GM21825 (cell line): ENCODE measurements around the gene GRAMD1B.

Experiments used
- ATAC-seq: cut with Tn5 transposase; IDR thresholded peaks from one replicate; pipeline ENCODE4 v1.9.1; 2021; ENCODE audit warnings: mild to moderate bottlenecking, moderate library complexity; ENCODE audit not compliant: unreplicated experiment

Gene GRAMD1B

DNA sequence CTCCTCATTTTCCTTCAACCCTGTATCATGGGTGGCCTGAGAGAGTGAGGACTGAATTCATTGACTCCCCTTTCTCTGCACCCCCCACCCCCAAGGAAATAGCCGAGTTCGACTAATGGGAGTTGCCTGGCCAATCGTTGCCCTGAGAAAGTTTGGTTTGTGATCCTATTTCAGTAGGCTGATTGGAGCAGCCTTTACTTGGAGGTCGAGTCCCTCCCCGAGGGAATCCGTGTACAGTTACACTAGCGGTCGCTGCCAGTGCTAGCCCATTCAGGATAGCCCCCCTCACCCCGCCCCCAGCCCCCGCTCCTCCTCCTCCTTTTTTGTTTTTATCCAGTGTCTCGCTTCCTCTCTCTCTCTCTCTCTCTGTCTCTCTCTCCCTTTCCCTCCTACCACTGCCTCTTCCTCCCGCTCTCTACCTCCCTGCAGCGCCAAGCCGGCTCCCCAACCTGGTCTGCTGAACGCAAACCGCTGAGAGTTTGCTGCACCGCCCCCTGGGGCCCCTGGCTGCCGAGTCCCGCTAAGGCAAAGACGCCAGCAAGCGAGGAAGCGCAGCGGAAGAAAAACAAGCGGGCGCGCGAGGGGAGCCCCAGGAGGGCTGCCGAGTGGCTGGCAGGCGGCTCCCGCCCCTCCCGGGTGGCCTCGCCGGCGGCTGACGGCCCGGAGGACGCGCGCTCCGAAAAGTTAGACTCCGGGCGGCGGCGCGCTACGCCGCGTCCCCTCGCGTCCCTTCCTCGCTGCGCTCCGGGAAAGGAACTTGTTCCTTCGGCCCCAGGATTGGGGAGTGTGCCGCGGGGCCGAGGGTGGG, at the start of gene GRAMD1B:
Gene GRAMD1B (plus strand): TSS at position 357 of the 808 bp plus-strand sequence. CDS start 524 bp downstream, outside the sequence.
- ATAC-seq, result peak; percentile 64

DNA sequence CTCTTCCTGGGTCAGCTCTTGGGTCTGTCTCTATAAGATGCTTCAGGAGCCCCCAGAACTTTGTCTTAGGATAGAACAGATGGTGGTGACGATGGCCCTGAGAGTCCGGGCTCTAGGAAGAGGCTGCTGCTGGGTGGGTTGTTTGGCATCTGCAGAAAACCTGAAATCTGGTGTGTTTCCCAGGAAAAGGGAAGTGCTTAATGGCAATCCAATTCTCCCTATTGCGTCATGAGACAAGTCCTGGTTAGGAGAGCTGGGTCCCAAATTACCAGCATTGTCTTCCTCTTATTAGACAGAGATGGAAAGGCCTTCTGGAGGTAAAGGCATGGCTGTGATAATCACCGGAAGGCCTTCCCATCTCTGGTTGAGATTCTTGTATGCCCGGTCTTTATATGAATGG, 48.9 kb upstream of the GRAMD1B start:
- no peak for ATAC-seq

DNA sequence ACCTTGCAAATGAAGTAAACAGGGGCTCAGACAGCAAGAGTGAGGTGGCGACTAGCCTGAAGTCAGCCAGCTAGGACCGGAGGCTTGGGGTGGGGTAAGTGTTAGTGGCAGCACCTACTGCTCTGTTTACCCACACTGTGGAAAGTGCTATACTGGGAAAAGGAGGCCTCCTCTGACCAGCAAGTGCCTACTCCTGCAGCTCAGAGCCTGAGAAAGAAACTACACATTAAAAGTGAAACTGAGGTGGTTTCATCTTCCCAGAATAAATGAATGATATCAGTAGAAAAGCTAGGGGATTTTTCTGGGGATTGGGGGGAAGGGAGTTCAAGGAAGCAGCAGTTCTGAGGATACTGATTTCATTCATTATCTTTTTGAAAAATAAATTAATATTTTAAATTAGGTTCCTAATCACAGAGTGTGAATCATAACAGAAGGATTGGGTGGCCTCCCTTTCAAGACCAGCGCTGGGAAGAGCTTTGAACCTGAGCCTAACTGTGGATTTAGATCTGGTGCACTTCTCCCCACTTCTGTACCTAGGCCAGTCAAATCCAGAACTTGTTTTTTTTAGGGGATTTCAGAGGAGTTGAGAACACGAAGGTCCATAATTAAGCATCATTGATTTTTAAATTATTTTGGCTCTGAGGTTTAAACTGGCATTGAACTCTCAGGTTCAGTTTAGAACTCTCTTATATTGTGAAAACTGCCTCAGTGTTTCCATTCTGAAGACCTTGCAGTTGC, 48.1 kb upstream of the GRAMD1B start:
- ATAC-seq, result peak; percentile 82

DNA sequence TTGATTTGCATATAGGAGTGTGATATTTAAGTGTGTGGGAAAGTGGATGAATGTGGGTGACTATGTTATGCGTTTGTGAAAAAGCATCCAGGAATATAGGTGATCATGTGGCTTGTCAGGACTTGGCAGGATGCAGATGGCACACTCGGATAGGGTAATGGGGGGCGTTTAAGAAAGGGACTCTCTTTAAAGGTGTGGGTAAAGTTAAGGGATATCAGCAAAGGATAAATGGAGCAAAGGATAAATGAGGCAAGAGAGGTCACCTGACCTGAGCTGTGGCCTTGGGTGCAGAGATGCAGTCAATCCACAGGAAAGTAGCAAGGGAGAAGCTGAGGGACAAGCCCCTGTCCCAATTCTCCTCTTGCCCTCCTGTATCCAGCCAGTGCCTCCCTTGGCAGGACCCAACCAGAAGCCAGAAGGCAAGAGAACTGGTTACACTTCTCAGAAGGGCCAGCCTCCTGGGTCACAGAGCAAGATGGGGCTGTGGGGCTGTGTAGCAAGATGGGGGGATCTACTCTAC, 47.5 kb upstream of the GRAMD1B start:
- peak; percentile 7 for ATAC-seq

DNA sequence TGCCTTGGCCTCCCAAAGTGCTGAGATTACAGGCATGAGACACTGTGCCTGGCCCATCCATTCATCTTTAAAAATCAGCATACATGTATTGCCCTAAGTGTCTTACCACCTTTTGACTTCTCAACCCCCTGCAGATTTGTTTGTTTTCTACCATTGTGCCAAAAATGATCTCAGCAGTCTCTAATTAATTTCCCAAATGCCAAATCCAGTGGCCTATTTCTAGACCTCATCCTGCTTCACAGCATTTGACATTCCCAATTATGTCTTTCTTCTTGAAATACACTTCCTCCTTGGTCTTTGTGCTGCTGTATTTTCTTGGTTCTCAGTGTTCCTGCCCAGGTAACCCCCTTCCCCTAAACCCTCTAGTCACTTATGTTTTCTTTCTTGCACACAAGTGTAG, 46.0 kb upstream of the GRAMD1B start:
- no peak for ATAC-seq

DNA sequence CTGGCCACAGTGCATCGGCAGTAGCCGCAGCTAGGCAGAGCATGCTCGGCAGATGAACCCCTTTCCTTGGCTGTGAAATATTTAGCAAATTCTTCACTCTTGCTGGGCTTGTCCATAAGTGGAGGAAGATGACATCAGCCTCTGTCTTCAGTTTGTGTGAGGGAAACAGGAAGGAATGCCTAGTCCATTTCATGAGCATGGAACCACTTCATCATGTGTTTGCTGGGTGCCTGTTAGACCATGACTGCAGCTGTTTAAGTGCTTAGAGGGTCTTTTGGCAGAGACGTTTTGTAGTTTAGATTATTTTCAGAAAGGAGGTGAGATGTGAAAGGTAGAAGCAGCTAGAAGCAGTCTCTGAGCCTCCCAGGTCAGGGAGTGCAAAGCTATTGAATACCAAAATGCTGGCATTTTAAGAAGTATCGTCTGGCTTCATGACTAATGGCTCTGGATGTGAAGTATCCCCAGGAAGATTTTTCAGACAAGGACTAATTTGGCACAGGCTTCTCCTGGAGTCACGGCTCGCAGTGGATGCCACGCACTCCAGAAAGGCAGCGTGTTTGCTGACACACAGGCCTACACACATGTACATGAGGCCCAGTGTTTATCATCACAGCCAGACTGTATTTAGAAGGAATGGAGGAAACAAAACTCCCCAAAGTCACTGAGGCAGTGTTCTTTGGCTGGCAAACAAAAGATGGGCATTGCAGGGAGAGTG, 43.1 kb upstream of the GRAMD1B start:
- no peak for ATAC-seq

DNA sequence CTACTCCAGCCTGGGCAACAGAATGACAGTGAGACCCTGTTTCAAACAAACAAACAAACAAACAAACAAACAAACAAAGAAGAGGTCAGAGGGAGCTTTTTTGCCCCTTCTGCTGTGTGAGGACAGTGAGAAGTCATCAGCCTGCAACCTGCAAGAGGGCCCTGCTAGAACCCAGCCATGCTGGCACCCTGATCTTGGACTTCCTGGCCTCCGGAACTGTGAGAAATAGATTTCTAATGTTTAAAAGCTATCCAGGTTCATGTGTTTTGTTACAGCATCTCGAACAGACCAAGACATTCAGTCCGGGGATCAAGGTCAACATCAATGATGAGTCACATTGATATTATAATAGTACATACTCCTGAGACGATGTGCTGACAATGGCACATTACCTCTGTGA, 41.4 kb upstream of the GRAMD1B start:
- ATAC-seq, result no peak

DNA sequence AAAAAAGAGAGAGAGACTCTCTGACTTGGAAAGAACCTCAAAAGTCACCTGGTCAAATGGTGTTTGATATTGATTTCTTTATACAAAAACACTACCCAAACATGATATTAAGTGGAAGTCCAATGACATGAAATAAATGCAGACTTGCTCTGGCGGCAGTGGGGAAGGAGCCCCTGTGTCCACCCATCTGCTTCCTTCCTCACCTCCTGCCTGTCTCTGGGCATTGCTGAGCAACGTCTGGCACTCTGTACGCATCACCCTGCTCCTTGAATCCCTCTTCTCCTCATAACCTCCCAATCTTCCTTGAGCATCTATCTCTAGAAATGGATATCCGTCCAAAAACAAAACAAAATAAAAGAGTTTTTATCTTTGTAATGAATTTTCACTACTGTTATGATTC, 39.9 kb upstream of the GRAMD1B start:
- ATAC-seq, result no peak

DNA sequence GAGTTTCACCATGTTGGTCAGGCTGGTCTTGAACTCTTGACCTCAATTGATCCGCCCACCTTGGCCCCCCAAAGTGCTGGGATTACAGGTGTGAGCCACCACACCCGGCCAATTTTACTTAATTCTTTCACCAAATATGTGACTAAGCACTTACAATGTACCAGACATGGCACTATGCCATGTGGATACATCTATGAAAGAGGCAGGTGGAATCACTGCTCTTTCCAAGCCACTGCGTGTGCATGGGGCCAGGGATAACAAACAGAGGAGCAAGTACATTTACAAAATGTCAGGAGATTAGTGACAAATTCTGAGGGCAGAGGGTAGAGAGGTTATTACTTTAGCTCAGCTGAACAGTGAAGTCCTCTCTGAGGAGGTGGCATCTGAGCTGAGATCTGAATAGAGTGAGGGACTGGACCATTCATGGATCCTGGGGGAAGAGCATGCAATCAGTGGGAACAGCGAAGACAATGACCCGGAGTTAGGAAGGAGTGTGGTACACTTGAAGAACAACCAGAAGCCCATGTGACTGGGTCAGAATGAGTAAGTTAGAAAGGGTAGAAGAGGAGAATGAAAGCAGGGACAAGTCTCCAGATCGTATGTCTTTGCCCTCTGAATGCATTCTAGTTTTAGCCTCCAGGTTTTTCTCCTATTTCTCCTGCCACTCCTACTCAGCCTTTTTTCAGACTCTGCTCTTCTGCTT, 38.3 kb upstream of the GRAMD1B start:
- no peak for ATAC-seq

DNA sequence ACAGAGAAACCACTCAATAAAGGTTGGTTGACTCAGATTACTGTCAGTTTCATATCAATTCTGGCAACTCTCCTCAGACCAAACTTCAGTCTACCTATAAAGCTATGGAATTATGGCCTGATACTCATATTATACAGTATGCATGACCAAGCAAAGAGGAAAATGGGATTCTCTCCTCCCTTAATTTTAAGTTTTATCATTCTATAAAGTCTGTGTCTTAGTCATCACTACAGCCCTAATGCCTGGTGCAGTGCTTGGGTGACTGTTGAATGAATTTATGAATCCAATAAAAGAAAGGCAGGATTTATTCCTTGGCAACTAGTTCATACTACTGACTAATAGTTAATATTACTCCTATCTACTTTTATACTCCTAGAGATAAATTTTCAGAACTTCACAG, 37.6 kb upstream of the GRAMD1B start:
- ATAC-seq, result no peak

DNA sequence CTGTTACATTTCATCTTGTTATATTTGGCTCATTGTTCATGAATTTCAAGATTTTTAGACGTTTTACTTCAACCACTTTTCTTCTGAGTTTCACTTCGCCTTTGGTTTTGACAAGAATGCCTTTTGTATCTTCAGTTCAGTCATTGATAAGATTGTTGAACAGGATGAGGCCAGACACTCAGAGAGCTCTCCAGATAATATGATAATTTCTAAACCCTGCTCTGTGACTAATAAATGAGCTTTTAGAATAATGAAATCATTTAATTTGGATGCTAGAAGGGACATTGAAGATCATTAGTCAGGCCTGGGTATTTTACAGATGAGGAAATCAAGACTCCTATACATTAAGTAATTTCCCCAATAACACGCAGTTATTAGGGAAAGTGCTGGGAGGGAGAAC, 37.2 kb upstream of the GRAMD1B start:
- no peak for ATAC-seq

DNA sequence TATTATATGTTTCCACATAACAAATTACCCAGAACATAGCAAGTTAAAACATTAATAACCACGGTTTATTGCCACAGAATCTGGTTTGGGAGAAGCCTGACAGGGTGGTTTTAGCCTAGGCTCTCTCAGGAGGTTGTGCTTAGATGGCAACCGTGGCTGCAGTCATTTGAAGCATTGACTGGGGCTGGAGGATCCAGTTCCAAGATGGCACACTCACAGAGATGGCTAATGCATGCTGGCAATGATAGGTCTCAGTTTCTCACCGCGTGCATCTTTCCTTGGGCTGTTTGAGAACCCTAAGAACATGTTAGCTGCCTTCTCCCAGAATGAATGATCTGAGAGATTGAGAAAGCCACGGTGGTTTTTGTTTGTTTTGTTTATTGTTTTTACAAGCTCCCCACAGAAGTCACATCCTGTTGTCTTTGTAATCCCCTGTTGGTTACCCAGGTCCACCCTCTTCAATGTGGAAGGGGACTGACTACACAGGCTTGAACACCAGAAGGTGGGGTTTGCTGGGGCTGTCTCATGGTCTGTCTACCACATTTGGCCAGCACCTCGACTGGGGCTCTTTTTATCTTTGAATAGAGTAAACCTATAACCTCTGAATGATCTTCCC, 36.6 kb upstream of the GRAMD1B start:
- ATAC-seq, result no peak

DNA sequence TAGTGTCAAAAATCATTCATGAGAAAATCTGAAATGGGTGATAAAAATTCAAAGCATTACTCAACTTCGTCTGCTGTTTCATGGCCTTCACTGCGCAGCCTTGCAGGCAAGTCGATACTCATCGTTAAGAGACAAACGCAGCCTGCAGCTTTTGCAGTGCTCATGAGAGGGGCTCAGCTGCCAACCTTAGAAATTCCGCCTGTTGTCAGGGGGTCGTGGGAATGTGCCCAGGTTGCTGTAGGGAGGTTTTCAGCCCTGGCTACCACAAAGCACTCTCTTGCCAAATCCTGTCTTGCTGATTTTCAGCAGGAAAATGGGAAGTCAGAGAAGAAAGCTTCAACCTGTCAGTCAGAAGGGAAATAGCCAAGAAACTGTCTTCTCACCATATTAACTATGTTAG, 25.4 kb upstream of the GRAMD1B start:
- ATAC-seq, result no peak

DNA sequence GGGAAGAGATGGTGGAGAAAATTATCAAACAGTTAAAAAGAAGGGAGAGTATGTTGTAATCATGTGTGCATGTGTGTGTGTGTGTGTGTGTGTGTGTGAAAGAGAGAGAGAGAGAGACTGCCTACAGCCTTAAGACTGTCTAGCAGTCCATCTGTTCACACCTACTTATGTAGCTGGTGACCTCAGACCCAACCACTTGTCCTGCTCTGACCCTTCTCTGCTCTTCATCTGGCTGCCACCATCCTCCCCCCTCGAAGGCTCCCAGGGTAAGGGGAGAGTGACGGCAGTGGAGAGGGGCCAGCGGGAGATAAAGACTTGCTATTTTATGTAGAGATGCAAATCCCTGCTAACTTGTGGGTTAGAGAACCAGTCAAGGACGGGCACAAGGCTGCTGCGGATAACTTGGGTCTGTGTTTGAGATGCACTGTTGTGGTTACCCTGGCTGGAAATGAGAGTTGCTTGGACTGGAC, 24.9 kb upstream of the GRAMD1B start:
- ATAC-seq, result no peak

DNA sequence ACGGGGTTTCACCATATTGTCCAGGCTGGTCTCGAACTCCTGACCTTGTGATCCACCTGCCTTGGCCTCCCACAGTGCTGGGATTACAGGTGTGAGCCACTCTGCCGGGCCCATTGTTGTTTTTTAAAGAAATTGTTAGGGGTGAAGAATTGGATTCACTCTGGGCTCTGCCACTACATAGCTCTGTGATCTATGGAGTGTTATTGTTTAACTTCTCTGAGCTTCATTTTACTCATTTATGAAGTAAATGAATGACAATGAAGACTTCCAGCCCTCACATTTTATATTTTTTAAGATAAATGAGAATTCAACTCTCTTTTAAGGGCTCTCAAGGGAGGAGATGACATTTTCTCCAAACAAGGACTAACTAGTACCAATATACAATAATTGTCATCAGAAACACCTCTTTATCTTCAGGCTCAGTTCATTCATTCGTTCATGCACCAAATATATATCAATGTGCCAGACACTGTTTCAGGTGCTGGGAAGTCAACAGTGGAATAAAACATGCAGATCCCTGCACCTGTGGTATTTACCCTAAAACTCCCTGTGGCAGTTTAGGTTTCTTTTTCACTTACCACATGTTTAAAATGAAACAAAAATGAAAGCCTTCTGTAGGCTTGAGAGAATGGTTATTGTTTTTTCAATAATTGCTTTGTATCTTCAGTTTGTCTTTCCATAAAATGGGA, 23.5 kb upstream of the GRAMD1B start:
- peak; percentile 50 for ATAC-seq

DNA sequence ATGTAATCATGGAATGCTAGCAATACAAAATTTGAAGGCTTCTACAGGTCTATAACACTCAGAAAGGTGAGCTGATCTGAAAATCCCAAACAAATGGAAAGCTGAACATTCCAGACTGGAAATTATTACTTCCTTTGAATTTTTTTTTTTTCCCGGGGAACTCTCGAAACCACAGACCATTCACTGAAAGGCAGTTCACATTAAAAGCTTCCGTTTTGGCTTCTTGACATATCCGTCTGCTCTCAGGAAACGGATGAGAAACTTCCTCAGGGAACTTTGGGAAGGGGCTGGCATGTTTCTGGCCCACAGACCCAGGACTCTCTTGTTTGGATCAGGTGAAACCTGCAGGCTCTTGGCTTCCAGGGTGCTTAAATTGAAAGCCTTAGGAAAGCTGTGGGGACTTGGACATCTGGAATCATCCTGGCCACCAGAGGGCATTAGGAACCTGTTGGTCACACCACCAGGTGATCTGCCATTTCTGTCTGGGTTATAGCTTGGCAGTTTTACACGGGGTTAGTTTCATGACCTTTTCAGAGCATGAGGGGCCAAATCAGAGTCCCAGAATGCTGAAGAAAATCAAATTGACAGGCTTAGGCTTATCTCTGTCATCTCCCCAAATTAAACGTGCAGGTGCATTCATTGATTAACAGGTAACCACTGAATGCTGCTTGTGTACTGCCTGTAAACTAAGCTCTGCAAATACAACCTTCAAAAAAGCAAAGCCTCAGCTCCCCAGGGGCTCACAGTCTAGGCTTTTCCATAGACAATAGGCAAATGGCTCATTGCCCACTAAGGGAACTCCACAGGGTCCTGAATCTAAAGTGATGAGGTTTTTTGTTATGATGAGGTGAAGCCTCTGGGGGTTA, 22.7 kb upstream of the GRAMD1B start:
- ATAC-seq, result no peak

DNA sequence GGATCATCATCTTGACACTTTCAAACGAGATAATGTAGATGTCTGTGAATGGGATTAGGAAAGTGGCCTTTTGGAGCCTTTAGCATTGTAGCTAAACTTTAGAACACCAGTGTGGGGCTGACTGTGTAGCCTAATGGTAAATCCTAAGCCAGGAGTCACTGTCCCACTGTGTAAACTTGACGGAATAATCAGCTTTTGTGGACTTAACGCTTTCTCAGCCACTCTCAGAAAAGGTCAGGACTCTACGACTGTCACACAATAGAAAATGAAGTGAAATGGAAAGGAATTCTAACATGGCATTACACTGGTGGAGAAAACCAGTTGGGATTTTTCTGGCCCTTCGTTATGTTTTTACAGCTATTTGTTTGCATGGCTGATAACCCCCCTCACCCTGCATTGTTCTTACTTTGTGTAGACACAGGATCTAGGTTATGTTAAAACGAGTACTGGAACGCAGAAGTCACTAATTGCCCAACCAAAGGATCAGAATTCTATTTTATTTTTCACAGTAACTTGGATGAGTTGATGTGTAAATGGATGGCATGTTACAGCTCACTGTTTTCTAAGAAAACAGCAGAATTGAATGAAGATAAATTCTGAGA, 22.0 kb upstream of the GRAMD1B start:
- no peak for ATAC-seq
